Keratinocyte (primary cell): ENCODE measurements around the gene ARHGAP24.

Source experiments
- CTCF ChIP-seq, 3 experiments: IDR thresholded peaks in 1 of 3; conservative IDR thresholded peaks in 1 of 3; optimal IDR thresholded peaks in 1 of 3; 2 replicates in 2 of 3; 3 replicates in 1 of 3; pipeline versions ENCODE3 to v1.5.1; 2011; ENCODE audit warnings: low read length in 3 of 3, mild to moderate bottlenecking in 3 of 3, moderate library complexity in 2 of 3, control low read depth in 1 of 3, inconsistent platforms in 1 of 3; ENCODE audit not compliant: insufficient read depth in 2 of 3; ENCODE audit errors: extremely low read depth in 1 of 3
- EZH2 ChIP-seq: IDR thresholded peaks from one replicate; pipeline ENCODE4 v1.6.1; 2012; ENCODE audit warnings: inconsistent platforms, mild to moderate bottlenecking, low read length, moderate library complexity

- TF ChIP-seq CTCF (optimal IDR thresholded peaks at IDR 0.05 in 1 of 3, IDR thresholded peaks at IDR 0.05 in 1 of 3, conservative IDR thresholded peaks at IDR 0.05 in 1 of 3; ENCODE audit: extremely low read depth in 1 of 3, insufficient read depth in 2 of 3, low read length in 3 of 3) (no peak), EZH2 (no peak)
Observed at GRCh38 chr4:86001591-86001990, 526.6 kb downstream of the ARHGAP24 start.
